ENCODE measurements around the gene AIDA. TPM values are rescaled to one million over a fixed set of nuclear protein-coding genes. Genes with fewer than 3 reads are reported as not detected.

AIDA gene
- total RNA-seq, 2 donors from 2014 or later = 30.5 to 42.5 TPM

GRCh38 chr1:222736470-222736869 is 24.2 kb upstream of the AIDA start:
- no peak for ATAC-seq

GRCh38 chr1:222734740-222735139 is 22.4 kb upstream of the AIDA start:
- no peak overlapping the region for H3K27ac Mint-ChIP-seq

More at GRCh38 chr1:222736470-222736869, 24.2 kb upstream of the AIDA start:
- Mint-ChIP-seq H3K4me1 (ENCODE audit: low read depth in 2 of 2) (peaks cover 0 to 2% of the 10 kb centered on the region in 2 donors), H3K36me3 (peaks cover 13% of the 10 kb centered on the region), H3K27ac (no peak overlapping the region), H3K9me3 (no peaks in the 10 kb centered on the region), H3K27me3 (no peaks in the 10 kb centered on the region), H3K4me3 (no peak overlapping the region)
- no peak for DNase-seq (ENCODE audit: low spot score)

DNA sequence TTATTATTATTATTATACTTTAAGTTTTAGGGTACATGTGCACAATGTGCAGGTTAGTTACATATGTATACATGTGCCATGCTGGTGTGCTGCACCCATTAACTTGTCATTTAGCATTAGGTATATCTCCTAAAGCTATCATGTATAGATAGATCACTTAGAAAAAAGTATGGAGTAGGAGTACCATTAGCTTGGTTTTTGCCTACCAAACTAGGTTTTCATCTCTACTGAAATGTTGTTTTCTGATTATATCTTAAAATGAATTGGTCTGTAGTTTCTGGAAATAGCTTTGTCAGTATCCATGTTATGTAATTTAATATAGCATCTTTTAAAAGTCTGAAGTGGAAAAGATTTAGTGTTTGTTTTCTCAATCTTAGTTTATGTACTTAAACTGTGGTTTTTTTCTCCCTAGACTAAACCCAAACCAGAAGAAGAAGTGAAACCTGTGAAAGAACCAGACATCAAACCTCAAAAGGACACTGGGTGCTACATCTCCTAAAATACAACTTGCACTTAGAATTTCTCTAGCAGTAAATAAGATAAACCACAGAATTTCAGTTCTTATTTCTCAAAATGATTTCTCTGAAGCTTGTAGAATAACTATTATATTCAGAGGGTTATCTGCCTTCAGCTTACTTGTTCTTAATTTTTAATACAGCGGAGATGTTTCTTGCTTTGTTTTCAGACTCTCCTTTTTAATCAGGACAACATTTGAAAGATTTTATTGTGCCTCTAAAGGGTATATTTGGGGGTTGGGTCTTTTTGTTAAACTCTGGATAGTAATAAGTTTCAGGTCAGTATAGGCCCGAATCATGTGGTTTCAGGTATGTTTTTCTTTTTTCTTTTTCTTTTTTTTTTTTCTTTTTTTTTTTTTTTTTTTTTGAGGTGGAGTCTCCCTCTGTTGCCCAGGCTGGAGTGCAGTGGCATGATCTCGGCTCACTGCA is 20.2 kb upstream of the AIDA start:
- DNase-seq (ENCODE audit: low spot score) (no peak), ATAC-seq (peak in 1 of 2 donors; percentile 56)
- no peak overlapping the region for H3K27ac Mint-ChIP-seq
- peaks cover 0 to 2% of the 10 kb centered on the region in 2 donors for H3K4me1 Mint-ChIP-seq (ENCODE audit: low read depth in 2 of 2)
- no peaks in the 10 kb centered on the region for H3K27me3 Mint-ChIP-seq
- H3K36me3 Mint-ChIP-seq = peaks cover 43% of the 10 kb centered on the region
- no peak overlapping the region for H3K4me3 Mint-ChIP-seq
- H3K9me3 Mint-ChIP-seq = no peaks in the 10 kb centered on the region

More at GRCh38 chr1:222734740-222735139, 22.4 kb upstream of the AIDA start:
- H3K4me3 Mint-ChIP-seq = no peak overlapping the region
- DNase-seq (ENCODE audit: low spot score) (no peak), ATAC-seq (no peak)
- peaks cover 0 to 2% of the 10 kb centered on the region in 2 donors for H3K4me1 Mint-ChIP-seq (ENCODE audit: low read depth in 2 of 2)
- H3K27me3 Mint-ChIP-seq = no peaks in the 10 kb centered on the region
- H3K36me3 Mint-ChIP-seq = peaks cover 25% of the 10 kb centered on the region
- no peaks in the 10 kb centered on the region for H3K9me3 Mint-ChIP-seq

DNA sequence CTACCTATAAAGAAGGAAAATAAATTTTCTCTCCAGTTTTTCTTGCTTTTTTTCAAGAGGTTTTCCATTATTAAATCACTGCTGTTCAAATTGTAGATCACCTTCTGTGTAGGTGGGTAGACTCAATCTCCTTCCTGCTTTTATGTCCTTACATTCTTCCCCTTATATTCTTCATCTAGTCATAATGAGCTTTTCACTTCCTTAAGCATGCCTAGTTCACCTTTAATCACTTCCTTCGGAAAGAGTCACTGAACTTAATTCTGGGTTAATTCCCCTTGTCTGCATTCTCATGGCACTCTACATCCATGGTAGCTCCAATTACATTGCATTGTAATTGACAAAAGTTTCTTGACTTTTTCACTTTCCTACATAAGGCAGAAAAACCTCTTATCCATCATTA is 18.6 kb upstream of the AIDA start:
- H3K4me3 Mint-ChIP-seq = no peak overlapping the region
- no peaks in the 10 kb centered on the region for H3K27me3 Mint-ChIP-seq
- DNase-seq (ENCODE audit: low spot score) (no peak), ATAC-seq (no peak)
- peaks cover 0 to 2% of the 10 kb centered on the region in 2 donors for H3K4me1 Mint-ChIP-seq (ENCODE audit: low read depth in 2 of 2)
- no peak overlapping the region for H3K27ac Mint-ChIP-seq
- peaks cover 47% of the 10 kb centered on the region for H3K36me3 Mint-ChIP-seq
- H3K9me3 Mint-ChIP-seq = no peaks in the 10 kb centered on the region

DNA sequence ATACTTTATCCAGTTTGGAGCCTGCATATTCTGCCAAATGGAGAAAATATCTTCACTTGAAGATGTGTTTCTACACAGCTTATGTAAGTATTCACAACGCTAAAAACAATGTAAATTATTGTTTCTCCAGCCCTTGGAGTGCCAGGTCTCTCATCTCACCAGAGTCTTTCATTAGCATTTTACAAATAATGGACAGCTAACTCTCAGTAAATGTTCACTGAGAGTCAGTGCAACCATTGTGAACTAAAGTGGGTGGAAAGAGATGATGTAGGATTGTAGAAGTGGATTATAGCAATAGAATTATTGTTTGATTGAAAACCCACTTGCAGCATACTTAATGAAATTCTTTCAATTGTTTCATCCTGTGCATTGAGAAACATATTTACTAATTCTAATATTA is 16.5 kb upstream of the AIDA start:
- H3K36me3 Mint-ChIP-seq = peaks cover 52% of the 10 kb centered on the region
- no peaks in the 10 kb centered on the region for H3K27me3 Mint-ChIP-seq

GRCh38 chr1:222716393-222716792 is 4.1 kb upstream of the AIDA start:
- Mint-ChIP-seq H3K9me3 (no peaks in the 10 kb centered on the region), H3K27me3 (no peaks in the 10 kb centered on the region), H3K27ac (no peak overlapping the region), H3K4me3 (no peak overlapping the region), H3K4me1 (ENCODE audit: low read depth in 2 of 2) (peaks cover 12 to 22% of the 10 kb centered on the region in 2 donors), H3K36me3 (peaks cover 21% of the 10 kb centered on the region)
- ATAC-seq (no peak), DNase-seq (ENCODE audit: low spot score) (no peak)

More for the DNA sequence above, 16.5 kb upstream of the AIDA start:
- Mint-ChIP-seq H3K4me1 (ENCODE audit: low read depth in 2 of 2) (peaks cover 0 to 2% of the 10 kb centered on the region in 2 donors), H3K9me3 (no peaks in the 10 kb centered on the region), H3K4me3 (no peak overlapping the region), H3K27ac (no peak overlapping the region)
- no peak for DNase-seq (ENCODE audit: low spot score)
- no peak for ATAC-seq

- Mint-ChIP-seq H3K27ac (peak overlapping the region; percentile 95 to 100), H3K4me3 (peak overlapping the region; percentile 99), H3K9me3 (no peaks in the 10 kb centered on the region), H3K4me1 (ENCODE audit: low read depth in 2 of 2) (peaks cover 18 to 34% of the 10 kb centered on the region in 2 donors), H3K36me3 (peaks cover 9% of the 10 kb centered on the region), H3K27me3 (no peaks in the 10 kb centered on the region)
- DNase-seq (ENCODE audit: low spot score) = peak; percentile 92
- ATAC-seq = peak; percentile 79 to 81
These were observed 1.0 kb upstream of the AIDA start for GRCh38 chr1:222713091-222713961.

GRCh38 chr1:222711319-222712252 is 705 bp downstream of the AIDA start:
- peaks cover 18 to 31% of the 10 kb centered on the region in 2 donors for H3K4me1 Mint-ChIP-seq (ENCODE audit: low read depth in 2 of 2)
- H3K27me3 Mint-ChIP-seq = no peaks in the 10 kb centered on the region
- peak overlapping the region; percentile 95 to 100 for H3K27ac Mint-ChIP-seq
- no peaks in the 10 kb centered on the region for H3K9me3 Mint-ChIP-seq
- ATAC-seq (peak; percentile 62 to 67), DNase-seq (ENCODE audit: low spot score) (peak; percentile 81)
- peaks cover 8% of the 10 kb centered on the region for H3K36me3 Mint-ChIP-seq
- peak overlapping the region; percentile 99 for H3K4me3 Mint-ChIP-seq

DNA sequence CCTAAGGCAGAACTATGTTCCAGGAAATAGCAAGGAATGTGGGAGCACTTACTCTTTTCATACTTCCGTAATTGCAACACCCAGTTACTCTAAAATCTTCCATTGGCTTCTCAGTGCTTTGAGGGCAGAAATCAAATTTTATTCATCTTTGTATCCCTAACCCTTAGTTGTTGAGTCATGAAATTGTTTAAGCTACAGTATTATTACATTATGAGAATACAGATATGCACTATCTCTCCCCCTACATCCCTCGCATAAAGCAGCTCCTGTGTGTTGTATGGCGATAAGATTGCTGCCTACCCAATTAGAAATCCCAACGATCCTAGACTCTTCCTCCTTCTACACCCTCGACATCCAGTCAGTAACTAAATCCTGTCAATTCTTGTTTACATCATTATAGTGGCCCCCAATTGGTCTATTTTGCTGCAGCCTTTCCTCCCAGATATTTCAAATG is 2.6 kb downstream of the AIDA start:
- Mint-ChIP-seq H3K4me3 (no peak overlapping the region), H3K27ac (no peak overlapping the region), H3K4me1 (ENCODE audit: low read depth in 2 of 2) (peaks cover 25 to 36% of the 10 kb centered on the region in 2 donors), H3K27me3 (no peaks in the 10 kb centered on the region), H3K36me3 (peaks cover 5% of the 10 kb centered on the region), H3K9me3 (no peaks in the 10 kb centered on the region)
- ATAC-seq (no peak), DNase-seq (ENCODE audit: low spot score) (no peak)

DNA sequence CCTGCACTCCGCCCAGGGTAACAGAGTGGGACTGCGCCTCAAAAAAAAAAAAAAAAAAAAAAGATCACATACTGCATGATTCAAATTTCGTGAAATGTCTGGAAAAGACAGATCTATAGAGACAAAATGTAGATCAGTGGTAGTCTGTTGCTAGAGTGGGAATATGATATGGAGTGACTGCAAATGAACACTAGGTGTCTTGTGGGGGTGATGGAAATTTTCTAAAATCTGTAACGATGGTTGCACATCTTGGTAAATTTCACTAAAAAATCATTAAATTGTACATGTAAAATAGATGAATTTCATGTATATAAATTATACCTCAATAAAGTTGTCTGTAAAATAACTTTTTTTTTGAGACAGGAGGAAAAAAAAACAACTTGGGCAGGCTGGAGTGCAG is 5.5 kb downstream of the AIDA start:
- Mint-ChIP-seq H3K27me3 (no peaks in the 10 kb centered on the region), H3K9me3 (no peaks in the 10 kb centered on the region), H3K4me3 (no peak overlapping the region), H3K27ac (no peak overlapping the region), H3K4me1 (ENCODE audit: low read depth in 2 of 2) (peaks cover 19 to 33% of the 10 kb centered on the region in 2 donors), H3K36me3 (peaks cover 7% of the 10 kb centered on the region)
- DNase-seq (ENCODE audit: low spot score) (no peak), ATAC-seq (no peak)

GRCh38 chr1:222704260-222704659 is 8.0 kb downstream of the AIDA start:
- Mint-ChIP-seq H3K4me3 (no peak overlapping the region), H3K27me3 (no peaks in the 10 kb centered on the region), H3K27ac (no peak overlapping the region), H3K36me3 (peaks cover 7% of the 10 kb centered on the region), H3K9me3 (no peaks in the 10 kb centered on the region), H3K4me1 (ENCODE audit: low read depth in 2 of 2) (peaks cover 9 to 13% of the 10 kb centered on the region in 2 donors)
- DNase-seq (ENCODE audit: low spot score) (no peak), ATAC-seq (no peak)

- H3K4me3 Mint-ChIP-seq = no peak overlapping the region
- peaks cover 12 to 18% of the 10 kb centered on the region in 2 donors for H3K4me1 Mint-ChIP-seq (ENCODE audit: low read depth in 2 of 2)
- H3K27ac Mint-ChIP-seq = no peak overlapping the region
- no peak for DNase-seq (ENCODE audit: low spot score)
- no peaks in the 10 kb centered on the region for H3K9me3 Mint-ChIP-seq
- ATAC-seq = no peak
- H3K36me3 Mint-ChIP-seq = peaks cover 7% of the 10 kb centered on the region
- H3K27me3 Mint-ChIP-seq = no peaks in the 10 kb centered on the region
These were observed 10.1 kb downstream of the AIDA start for GRCh38 chr1:222702210-222702609.

GRCh38 chr1:222697826-222698225 is 14.5 kb downstream of the AIDA start:
- Mint-ChIP-seq H3K4me3 (no peak overlapping the region), H3K4me1 (ENCODE audit: low read depth in 2 of 2) (peaks cover 3 to 5% of the 10 kb centered on the region in 2 donors), H3K36me3 (peaks cover 7% of the 10 kb centered on the region), H3K27ac (peak overlapping the region in 1 of 2 donors; percentile 32), H3K27me3 (no peaks in the 10 kb centered on the region), H3K9me3 (no peaks in the 10 kb centered on the region)
- ATAC-seq (no peak), DNase-seq (ENCODE audit: low spot score) (no peak)

All from natural killer cell treated with Interleukin-12 subunit alpha and Interleukin-12 subunit beta and Interleukin-15 and Interleukin-18, amount 100 ng/mL, for 72 hours (primary cell).